ENCODE measurements around the gene LIF. TPM values are rescaled to one million over a fixed set of nuclear protein-coding genes. Genes with fewer than 3 reads are reported as not detected.

Gene LIF
- total RNA-seq, 1 experiment from 2014 or later, result 0.59 TPM

- H3K4me3 ChIP-seq (ENCODE audit: insufficient read depth, low read depth, low read length), result no peak overlapping the region
- peaks cover 9% of the 10 kb centered on the region for H3K36me3 ChIP-seq (replicated peaks; ENCODE audit: control insufficient read depth, insufficient read depth, low read length)
- peak; percentile 64 for DNase-seq
- H3K27me3 ChIP-seq (ENCODE audit: control insufficient read depth, insufficient read depth, low read length), result peaks cover 6% of the 10 kb centered on the region; the same call in 1 of the 2 replicates
These were observed 1.4 kb upstream of the LIF start for GRCh38 chr22:30247974-30248373.

- Histone ChIP-seq H3K36me3 (replicated peaks; ENCODE audit: control insufficient read depth, insufficient read depth, low read length) (peaks cover 12% of the 10 kb centered on the region), H3K27me3 (ENCODE audit: control insufficient read depth, insufficient read depth, low read length) (peaks cover 6% of the 10 kb centered on the region; the same call in 1 of the 2 replicates), H3K4me3 (ENCODE audit: insufficient read depth, low read depth, low read length) (no peak overlapping the region)
- DNase-seq, result no peak
These were observed 1.0 kb upstream of the LIF start for GRCh38 chr22:30247561-30247960.

GRCh38 chr22:30246814-30247376 lies 336 bp upstream of the LIF start:
- Histone ChIP-seq H3K27me3 (ENCODE audit: control insufficient read depth, insufficient read depth, low read length) (peaks cover 6% of the 10 kb centered on the region; the same call in 1 of the 2 replicates), H3K4me3 (ENCODE audit: insufficient read depth, low read depth, low read length) (peak overlapping the region; percentile 56), H3K36me3 (replicated peaks; ENCODE audit: control insufficient read depth, insufficient read depth, low read length) (peaks cover 13% of the 10 kb centered on the region)
- DNase-seq, result peak; percentile 80

GRCh38 chr22:30245181-30245984 lies 1.2 kb downstream of the LIF start:
- Histone ChIP-seq H3K36me3 (replicated peaks; ENCODE audit: control insufficient read depth, insufficient read depth, low read length) (peaks cover 13% of the 10 kb centered on the region), H3K27me3 (ENCODE audit: control insufficient read depth, insufficient read depth, low read length) (peaks cover 6% of the 10 kb centered on the region; the same call in 1 of the 2 replicates), H3K4me3 (ENCODE audit: insufficient read depth, low read depth, low read length) (peak overlapping the region; percentile 56)
- DNase-seq, result peak; percentile 83

GRCh38 chr22:30244641-30245040 lies 1.9 kb downstream of the LIF start:
- Histone ChIP-seq H3K36me3 (replicated peaks; ENCODE audit: control insufficient read depth, insufficient read depth, low read length) (peaks cover 13% of the 10 kb centered on the region), H3K4me3 (ENCODE audit: insufficient read depth, low read depth, low read length) (no peak overlapping the region), H3K27me3 (ENCODE audit: control insufficient read depth, insufficient read depth, low read length) (peaks cover 6% of the 10 kb centered on the region; the same call in 1 of the 2 replicates)
- no peak for DNase-seq

- Histone ChIP-seq H3K36me3 (replicated peaks; ENCODE audit: control insufficient read depth, insufficient read depth, low read length) (peaks cover 13% of the 10 kb centered on the region), H3K4me3 (ENCODE audit: insufficient read depth, low read depth, low read length) (no peak overlapping the region)
These were observed 2.5 kb downstream of the LIF start for GRCh38 chr22:30244066-30244465.

GRCh38 chr22:30243661-30244060 lies 2.9 kb downstream of the LIF start:
- DNase-seq, result no peak
- peaks cover 13% of the 10 kb centered on the region for H3K36me3 ChIP-seq (replicated peaks; ENCODE audit: control insufficient read depth, insufficient read depth, low read length)
- peaks cover 6% of the 10 kb centered on the region; the same call in 1 of the 2 replicates for H3K27me3 ChIP-seq (ENCODE audit: control insufficient read depth, insufficient read depth, low read length)
- no peak overlapping the region for H3K4me3 ChIP-seq (ENCODE audit: insufficient read depth, low read depth, low read length)

More at GRCh38 chr22:30244066-30244465, 2.5 kb downstream of the LIF start:
- no peak for DNase-seq
- peaks cover 6% of the 10 kb centered on the region; the same call in 1 of the 2 replicates for H3K27me3 ChIP-seq (ENCODE audit: control insufficient read depth, insufficient read depth, low read length)

GRCh38 chr22:30241576-30242371 lies 4.8 kb downstream of the LIF start:
- DNase-seq, result peak; percentile 46
- Histone ChIP-seq H3K36me3 (replicated peaks; ENCODE audit: control insufficient read depth, insufficient read depth, low read length) (peaks cover 13% of the 10 kb centered on the region), H3K27me3 (ENCODE audit: control insufficient read depth, insufficient read depth, low read length) (peaks cover 3% of the 10 kb centered on the region; the same call in 1 of the 2 replicates), H3K4me3 (ENCODE audit: insufficient read depth, low read depth, low read length) (no peak overlapping the region)

GRCh38 chr22:30240541-30241417 lies 5.8 kb downstream of the LIF start:
- Histone ChIP-seq H3K4me3 (ENCODE audit: insufficient read depth, low read depth, low read length) (no peak overlapping the region), H3K27me3 (ENCODE audit: control insufficient read depth, insufficient read depth, low read length) (peaks cover 1% of the 10 kb centered on the region; the same call in 1 of the 2 replicates), H3K36me3 (replicated peaks; ENCODE audit: control insufficient read depth, insufficient read depth, low read length) (peaks cover 13% of the 10 kb centered on the region)
- DNase-seq, result no peak

- H3K4me3 ChIP-seq (ENCODE audit: insufficient read depth, low read depth, low read length), result no peak overlapping the region
- no peaks in the 10 kb centered on the region; the same call in 1 of the 2 replicates for H3K27me3 ChIP-seq (ENCODE audit: control insufficient read depth, insufficient read depth, low read length)
- no peak for DNase-seq
- peaks cover 13% of the 10 kb centered on the region for H3K36me3 ChIP-seq (replicated peaks; ENCODE audit: control insufficient read depth, insufficient read depth, low read length)
These were observed 6.8 kb downstream of the LIF start for GRCh38 chr22:30239488-30240405.

- DNase-seq, result peak; percentile 85
- no peaks in the 10 kb centered on the region for H3K27me3 ChIP-seq (ENCODE audit: control insufficient read depth, insufficient read depth, low read length)
These were observed 7.7 kb downstream of the LIF start for GRCh38 chr22:30238661-30239487.

GRCh38 chr22:30238136-30238535 lies 8.4 kb downstream of the LIF start:
- no peak for DNase-seq

More at GRCh38 chr22:30238661-30239487, 7.7 kb downstream of the LIF start:
- Histone ChIP-seq H3K4me3 (ENCODE audit: insufficient read depth, low read depth, low read length) (no peak overlapping the region), H3K36me3 (replicated peaks; ENCODE audit: control insufficient read depth, insufficient read depth, low read length) (peaks cover 9% of the 10 kb centered on the region)

More at GRCh38 chr22:30238136-30238535, 8.4 kb downstream of the LIF start:
- Histone ChIP-seq H3K4me3 (ENCODE audit: insufficient read depth, low read depth, low read length) (no peak overlapping the region), H3K27me3 (ENCODE audit: control insufficient read depth, insufficient read depth, low read length) (no peaks in the 10 kb centered on the region), H3K36me3 (replicated peaks; ENCODE audit: control insufficient read depth, insufficient read depth, low read length) (peaks cover 4% of the 10 kb centered on the region)
